Hematopoietic multipotent progenitor cell (in vitro differentiated cells): ENCODE measurements around the gene BRINP1. TPM values are rescaled to one million over a fixed set of nuclear protein-coding genes. Genes with fewer than 3 reads are reported as not detected.

Experiments used
- DNase-seq, 3 donors: peaks; one replicate each; pipeline ENCODE4 v3.0.0-alpha.2; 2011 to 2015; ENCODE audit warnings: low read depth in 2 of 3, low spot score in 2 of 3
- total RNA-seq: library from RNA; depleted of rRNA; stranded (reverse); fragments of >200 nt; gene quantifications from one replicate; pipeline ENCODE4 v1.2.3, GENCODE V29; 2012

BRINP1 gene
- total RNA-seq, 1 donor = not detected

- no peak for DNase-seq
These were observed 86.7 kb downstream of the BRINP1 start for GRCh38 chr9:119282476-119283077.

GRCh38 chr9:119280740-119281485 is 88.3 kb downstream of the BRINP1 start:
- no peak for DNase-seq

GRCh38 chr9:119278171-119278570 is 91.1 kb downstream of the BRINP1 start:
- no peak for DNase-seq

- DNase-seq = no peak
These were observed 95.1 kb downstream of the BRINP1 start for GRCh38 chr9:119273984-119274665.

- DNase-seq = no peak
These were observed 95.8 kb downstream of the BRINP1 start for GRCh38 chr9:119273325-119273904.

- DNase-seq = no peak
These were observed 96.6 kb downstream of the BRINP1 start for GRCh38 chr9:119272500-119273211.

GRCh38 chr9:119268985-119269384 is 100.2 kb downstream of the BRINP1 start:
- no peak for DNase-seq

- no peak for DNase-seq
These were observed 105.1 kb downstream of the BRINP1 start for GRCh38 chr9:119264165-119264564.

- DNase-seq = no peak
These were observed 111.6 kb downstream of the BRINP1 start for GRCh38 chr9:119257592-119257991.

GRCh38 chr9:119255116-119255515 is 114.1 kb downstream of the BRINP1 start:
- no peak for DNase-seq

- no peak for DNase-seq
These were observed 116.5 kb downstream of the BRINP1 start for GRCh38 chr9:119252671-119253299.

- no peak for DNase-seq
These were observed 117.3 kb downstream of the BRINP1 start for GRCh38 chr9:119251936-119252335.

- no peak for DNase-seq
These were observed 118.5 kb downstream of the BRINP1 start for GRCh38 chr9:119250730-119251129.

GRCh38 chr9:119240546-119240945 is 128.7 kb downstream of the BRINP1 start:
- DNase-seq = no peak

- no peak for DNase-seq
These were observed 134.6 kb downstream of the BRINP1 start for GRCh38 chr9:119234636-119235035.

- DNase-seq = no peak
These were observed 141.8 kb downstream of the BRINP1 start for GRCh38 chr9:119227422-119227821.

GRCh38 chr9:119224431-119224830 is 144.8 kb downstream of the BRINP1 start:
- DNase-seq = no peak

- DNase-seq = no peak
These were observed 148.0 kb downstream of the BRINP1 start for GRCh38 chr9:119221276-119221675.

- DNase-seq = no peak
These were observed 150.9 kb downstream of the BRINP1 start for GRCh38 chr9:119218293-119218692.

- no peak for DNase-seq
These were observed 152.4 kb downstream of the BRINP1 start for GRCh38 chr9:119216651-119217331.
